HCT116 (cell line): ENCODE measurements around the gene ATF5. TPM values are rescaled to one million over a fixed set of nuclear protein-coding genes. Genes with fewer than 3 reads are reported as not detected.

Source experiments
- ATAC-seq: fragments of 200-7000 bp; cut with Tn5 transposase; 2 replicates; pipeline ENCODE4 v1.9.1; 2020; ENCODE audit warnings: mild to moderate bottlenecking, moderate library complexity
- Bru-seq: library from RNA; stranded (reverse); fragments of 400-500 nt; gene quantifications from one replicate; lab custom pipeline; 2021; lab: Mats Ljungman, UMichigan
- BruChase-seq, 2 experiments: library from RNA; stranded (reverse); fragments of 400-500 nt; gene quantifications; one replicate each; lab custom pipeline; 2021; lab: Mats Ljungman, UMichigan
- BruUV-seq: library from RNA; stranded (reverse); fragments of 400-500 nt; replicated peaks from 2 replicates; lab custom pipeline; 2021; lab: Mats Ljungman, UMichigan
- CTCF ChIA-PET: fragments of 300-600 bp; sonication (Branson Sonifier 250); formaldehyde crosslinking; loops from one replicate; lab custom pipeline; 2021; ENCODE audit warnings: antibody characterized with exemption; lab: Charles Lee
- POLR2A ChIA-PET: fragments of 300-600, 350-600 bp; sonication (Branson Sonifier 250); formaldehyde crosslinking; loops from one replicate; lab custom pipeline; 2021; ENCODE audit warnings: antibody characterized with exemption; lab: Charles Lee
- RAD21 ChIA-PET, 2 experiments: fragments of 300-600 bp; sonication (Branson Sonifier 250); formaldehyde crosslinking; loops; one replicate each; lab custom pipeline; 2023; ENCODE audit warnings: low total read pairs in 2 of 2; ENCODE audit not compliant: uncharacterized antibody in 2 of 2, unreplicated experiment in 2 of 2, low non-redundant PET in 1 of 2; lab: Charles Lee
- DNase-seq: peaks from one replicate; pipeline ENCODE4 v3.0.0-alpha.2; 2010; ENCODE audit warnings: low read depth, low spot score
- H2AFZ ChIP-seq: fragments of 200-600 bp; shearing (Covaris generic), sonication (generic); 2 replicates; pipeline ENCODE4 v1.6.1; 2017; ENCODE audit warnings: low read depth, mixed run types, mixed read lengths, antibody characterized with exemption, low read length; ENCODE audit not compliant: poor library complexity, severe bottlenecking
- H3K27ac ChIP-seq: 2 replicates; pipeline ENCODE4 v1.5.1; 2012; ENCODE audit warnings: low read depth, low read length
- H3K27me3 ChIP-seq: fragments of 200-600 bp; sonication (generic); 2 replicates; pipeline ENCODE4 v1.6.1; 2016; ENCODE audit warnings: mixed run types, low read length, mixed read lengths; ENCODE audit not compliant: insufficient read depth
- H3K36me3 ChIP-seq, 2 experiments: fragments of 200-500 bp in 1 of 2; fragments of 200-600 bp in 1 of 2; sonication (Bioruptor generic) in 1 of 2; sonication (generic) in 1 of 2; 2 replicates each; pipeline versions ENCODE4 v1.5.1 to v1.6.1; 2014 to 2016; ENCODE audit warnings: low read length in 2 of 2, inconsistent platforms in 1 of 2, mixed read lengths in 1 of 2, mixed run types in 1 of 2; ENCODE audit not compliant: insufficient read depth in 2 of 2, control insufficient read depth in 1 of 2
- H3K4me1 ChIP-seq, 2 experiments: fragments of 200-600 bp in 1 of 2; sonication (generic) in 1 of 2; 2 replicates each; pipeline versions ENCODE4 v1.5.1 to v1.6.1; 2012 to 2017; ENCODE audit warnings: low read length in 2 of 2, inconsistent platforms in 1 of 2, mild to moderate bottlenecking in 1 of 2, mixed read lengths in 1 of 2, mixed run types in 1 of 2, moderate library complexity in 1 of 2; ENCODE audit not compliant: insufficient read depth in 2 of 2, control insufficient read depth in 1 of 2
- H3K4me2 ChIP-seq: fragments of 200-600 bp; sonication (generic); 2 replicates; pipeline ENCODE4 v1.6.1; 2017; ENCODE audit warnings: mixed run types, low read length, mixed read lengths
- H3K4me3 ChIP-seq, 2 experiments: fragments of 200-600 bp in 1 of 2; sonication (generic) in 1 of 2; replicated peaks in 1 of 2; 2 replicates each; pipeline ENCODE4 v1.5.1; 2011 to 2016; ENCODE audit warnings: low read length in 2 of 2, control low read depth in 1 of 2, low read depth in 1 of 2, mild to moderate bottlenecking in 1 of 2, mixed read lengths in 1 of 2, mixed run types in 1 of 2
- H3K79me2 ChIP-seq: fragments of 200-600 bp; sonication (generic); 2 replicates; pipeline ENCODE4 v1.6.1; 2017; ENCODE audit warnings: mild to moderate bottlenecking, mixed run types, low read length, moderate library complexity, mixed read lengths; ENCODE audit not compliant: insufficient read depth
- H3K9ac ChIP-seq: fragments of 200-600 bp; sonication (generic); 2 replicates; pipeline ENCODE4 v1.6.1; 2016; ENCODE audit warnings: low read length, mixed read lengths
- H3K9me2 ChIP-seq: fragments of 200-600 bp; sonication (generic), shearing (Covaris generic); 2 replicates; pipeline ENCODE4 v1.6.1; 2017; ENCODE audit warnings: mixed run types, mild to moderate bottlenecking, moderate library complexity; ENCODE audit not compliant: insufficient read depth
- H3K9me3 ChIP-seq, 2 experiments: fragments of 200-500 bp in 1 of 2; fragments of 200-600 bp in 1 of 2; sonication (Bioruptor generic) in 1 of 2; sonication (generic) in 1 of 2; 2 replicates each; pipeline ENCODE4 v1.6.1; 2014 to 2017; ENCODE audit warnings: low read length in 2 of 2, mixed read lengths in 2 of 2, inconsistent platforms in 1 of 2, low read depth in 1 of 2, mild to moderate bottlenecking in 1 of 2, mixed run types in 1 of 2, moderate library complexity in 1 of 2; ENCODE audit not compliant: control insufficient read depth in 1 of 2, insufficient read depth in 1 of 2
- H4K20me1 ChIP-seq: fragments of 200-600 bp; sonication (generic), shearing (Covaris generic); 2 replicates; pipeline ENCODE4 v1.6.1; 2017; ENCODE audit warnings: mixed run types, mild to moderate bottlenecking, moderate library complexity; ENCODE audit not compliant: insufficient read depth
- ATF3 ChIP-seq: IDR thresholded peaks from 2 replicates; pipeline ENCODE4 v1.6.1; 2012
- CBX3 ChIP-seq: IDR thresholded peaks from 2 replicates; pipeline ENCODE4 v1.6.1; 2012; ENCODE audit warnings: low read depth
- CEBPB ChIP-seq: IDR thresholded peaks from 2 replicates; pipeline ENCODE4 v1.6.1; 2012; ENCODE audit warnings: low read depth
- EGR1 ChIP-seq: IDR thresholded peaks from 2 replicates; pipeline ENCODE4 v1.6.1; 2012; ENCODE audit warnings: low read depth
- ELF1 ChIP-seq: IDR thresholded peaks from 2 replicates; pipeline ENCODE4 v1.6.1; 2012; ENCODE audit warnings: low read depth, borderline replicate concordance
- EZH2 ChIP-seq: fragments of 200-600 bp; sonication (generic); IDR thresholded peaks from 2 replicates; pipeline ENCODE4 v1.6.1; 2017; ENCODE audit warnings: antibody characterized with exemption, mixed run types
- EZH2phosphoT487 ChIP-seq: fragments of 200-600 bp; IDR thresholded peaks from 2 replicates; pipeline ENCODE4 v1.6.1; 2018; ENCODE audit warnings: antibody characterized with exemption, borderline replicate concordance
- FOSL1 ChIP-seq: IDR thresholded peaks from 2 replicates; pipeline ENCODE4 v1.6.1; 2012; ENCODE audit warnings: low read depth
- JUND ChIP-seq: IDR thresholded peaks from 2 replicates; pipeline ENCODE4 v1.6.1; 2012
- MAX ChIP-seq: IDR thresholded peaks from 2 replicates; pipeline ENCODE4 v1.6.1; 2012
- POLR2A ChIP-seq: IDR thresholded peaks from 2 replicates; pipeline ENCODE4 v1.7.0; 2011; ENCODE audit warnings: borderline replicate concordance; ENCODE audit not compliant: insufficient read depth, insufficient read length; ENCODE audit errors: extremely low read depth
- POLR2AphosphoS5 ChIP-seq: IDR thresholded peaks from 2 replicates; pipeline ENCODE4 v1.6.1; 2011; ENCODE audit warnings: mild to moderate bottlenecking, low read depth, low read length, moderate library complexity
- RAD21 ChIP-seq: IDR thresholded peaks from 2 replicates; pipeline ENCODE4 v1.6.1; 2012; ENCODE audit warnings: low read depth, mild to moderate bottlenecking
- REST ChIP-seq: IDR thresholded peaks from 2 replicates; pipeline ENCODE4 v1.6.1; 2012; ENCODE audit warnings: low read depth
- SIN3A ChIP-seq: IDR thresholded peaks from 2 replicates; pipeline ENCODE4 v1.6.1; 2012; ENCODE audit warnings: low read depth
- SP1 ChIP-seq: IDR thresholded peaks from 2 replicates; pipeline ENCODE4 v1.6.1; 2012; ENCODE audit warnings: low read depth
- SRF ChIP-seq: IDR thresholded peaks from 2 replicates; pipeline ENCODE4 v1.6.1; 2012; ENCODE audit warnings: low read depth
- TCF7L2 ChIP-seq: IDR thresholded peaks from 2 replicates; pipeline ENCODE4 v1.7.0; 2011; ENCODE audit warnings: borderline replicate concordance, inconsistent platforms; ENCODE audit not compliant: insufficient read depth, insufficient read length; ENCODE audit errors: extremely low read depth
- YY1 ChIP-seq: IDR thresholded peaks from 2 replicates; pipeline ENCODE4 v1.6.1; 2011; ENCODE audit warnings: low read length, low read depth, moderate library complexity, mild to moderate bottlenecking; ENCODE audit not compliant: insufficient replicate concordance; ENCODE audit errors: extremely low read depth
- ZBTB33 ChIP-seq: IDR thresholded peaks from 2 replicates; pipeline ENCODE4 v1.6.1; 2011; ENCODE audit warnings: mild to moderate bottlenecking, low read length, moderate library complexity; ENCODE audit not compliant: insufficient replicate concordance; ENCODE audit errors: extremely low read depth
- ZFX ChIP-seq: fragments of 450-650 bp; IDR thresholded peaks from 2 replicates; pipeline ENCODE4 v1.6.1; 2017
- ZNF274 ChIP-seq: fragments of 200-500 bp; sonication (Bioruptor generic); IDR thresholded peaks from 2 replicates; pipeline ENCODE4 v1.6.1; 2014; ENCODE audit warnings: mild to moderate bottlenecking, low read depth, low read length, inconsistent platforms
- intact Hi-C: fragments of 100-400 bp; cut with micrococcal nuclease; formaldehyde crosslinking; loops from 2 replicates; pipeline ENCODE4 v1.10.0; 2022
- long read RNA-seq: library from polyadenylated mRNA; unstranded; transcript quantifications from one replicate; pipeline ENCODE4 v2.0.0, GENCODE V29; 2021; ENCODE audit not compliant: unreplicated experiment
- polyA plus RNA-seq: library from polyadenylated mRNA; unstranded; fragments of >200 nt; gene quantifications from 2 replicates; pipeline ENCODE4 v1.2.1, GENCODE V29; 2012; ENCODE audit warnings: missing spikeins
- total RNA-seq: library from RNA; stranded (reverse); gene quantifications from one replicate; pipeline ENCODE4 v1.2.1, GENCODE V29; 2021; ENCODE audit not compliant: unreplicated experiment

Gene ATF5
- total RNA-seq (28.2 TPM), Bru-seq, nascent RNA (percentile 95 among the genes with signal in this experiment), BruChase-seq, experiment 1, labeled RNA remaining after a 6-hour chase (percentile 95 among the genes with signal in this experiment), BruChase-seq, experiment 2, labeled RNA remaining after a 2-hour chase (percentile 97 among the genes with signal in this experiment)
- polyA plus RNA-seq: 49.6 and 50.2 TPM in 2 replicates
- long read RNA-seq, partial matches to known transcripts: 0 of 5 reads
- long read RNA-seq, other reads (novel, unspliced or antisense): 4 of 5 reads

- Histone ChIP-seq H3K79me2 (peaks cover 58% of the 10 kb centered on the region), H2AFZ (no peak within 1 kb of the TSS), H3K9ac (peak within 1 kb of the TSS; percentile 82), H3K27me3 (no peaks in the 10 kb centered on the region), H3K4me3 (peak within 1 kb of the TSS; percentile 58 to 97), H4K20me1 (no peaks in the 10 kb centered on the region), H3K36me3 (peaks cover 6 to 34% of the 10 kb centered on the region in 2 experiments; a peak in 3 of 4 replicates), H3K9me3 (no peaks in the 10 kb centered on the region), H3K4me2 (peak within 1 kb of the TSS; percentile 100), H3K9me2 (no peaks in the 10 kb centered on the region), H3K4me1 (peaks cover 11 to 29% of the 10 kb centered on the region in 2 experiments; a peak in 3 of 4 replicates), H3K27ac (peak within 1 kb of the TSS; percentile 99)
- intact Hi-C loops: no loop called here
- POLR2A ChIA-PET: interaction anchor here (0.8 to 1.8 kb wide), 11 partner anchors 11 to 253 kb away, joined by 3 to 12 read pairs (median 4); partner anchors contain the start of gene AKT1S1
- CTCF ChIA-PET: interaction anchor here (0.8 to 1.6 kb wide), 3 partner anchors 9 to 207 kb away, joined by 3 to 7 read pairs (median 4); no protein-coding TSS in a partner anchor
- DNase-seq (peak; percentile 59), ATAC-seq (peak; percentile 49)
- RAD21 ChIA-PET: interaction anchor here in 1 of 2 experiments (1.1 kb wide), 1 partner anchor 64 kb away, joined by 4 read pairs; no protein-coding TSS in a partner anchor
- BruUV-seq: TSS peak; percentile 83
- no peak for TF ChIP-seq YY1
- TF ChIP-seq POLR2A: peak; percentile 86
- peak; percentile 96 for TF ChIP-seq MAX
- no peak for TF ChIP-seq FOSL1
- peak; percentile 64; the same call in 1 of the 2 replicates for TF ChIP-seq ZFX
- no peak for TF ChIP-seq SRF
- peak; percentile 19; the same call in 1 of the 2 replicates for TF ChIP-seq SP1
- TF ChIP-seq SIN3A: peak; percentile 64
- peak; percentile 86 for TF ChIP-seq POLR2AphosphoS5
- no peak for TF ChIP-seq ZBTB33
- TF ChIP-seq REST: no peak
- no peak for TF ChIP-seq JUND
- TF ChIP-seq ATF3: no peak
- TF ChIP-seq ZNF274: no peak
- TF ChIP-seq CBX3: no peak
- TF ChIP-seq RAD21: no peak
- no peak for TF ChIP-seq EZH2
- TF ChIP-seq CEBPB: no peak
- TF ChIP-seq TCF7L2: no peak
- TF ChIP-seq EGR1: no peak
- no peak for TF ChIP-seq EZH2phosphoT487
- no peak for TF ChIP-seq ELF1
Measured at GRCh38 chr19:49929121-49929610, at the start of gene ATF5, which contains the start of gene NUP62. ATF5 (plus strand) TSS chr19:49929205; CDS start chr19:49930851, 1,646 bp downstream. NUP62 (minus strand) TSS chr19:49929504; CDS start chr19:49909807, 19,697 bp downstream.
